Stimulated activated CD4-positive, alpha-beta T cell treated with anti-CD3 and anti-CD28 coated beads, Interleukin-12 subunit alpha, Interleukin-12 subunit beta, amount 100 ng/mL, for 48 hours (primary cell): ENCODE data around the gene DYNC2I2.

Source experiments
- DNase-seq, 3 donors: peaks; one replicate each; pipeline ENCODE4 v3.0.0-alpha.2; 2020; ENCODE audit warnings: low read depth in 2 of 3, low spot score in 1 of 3

DYNC2I2 gene

DNA sequence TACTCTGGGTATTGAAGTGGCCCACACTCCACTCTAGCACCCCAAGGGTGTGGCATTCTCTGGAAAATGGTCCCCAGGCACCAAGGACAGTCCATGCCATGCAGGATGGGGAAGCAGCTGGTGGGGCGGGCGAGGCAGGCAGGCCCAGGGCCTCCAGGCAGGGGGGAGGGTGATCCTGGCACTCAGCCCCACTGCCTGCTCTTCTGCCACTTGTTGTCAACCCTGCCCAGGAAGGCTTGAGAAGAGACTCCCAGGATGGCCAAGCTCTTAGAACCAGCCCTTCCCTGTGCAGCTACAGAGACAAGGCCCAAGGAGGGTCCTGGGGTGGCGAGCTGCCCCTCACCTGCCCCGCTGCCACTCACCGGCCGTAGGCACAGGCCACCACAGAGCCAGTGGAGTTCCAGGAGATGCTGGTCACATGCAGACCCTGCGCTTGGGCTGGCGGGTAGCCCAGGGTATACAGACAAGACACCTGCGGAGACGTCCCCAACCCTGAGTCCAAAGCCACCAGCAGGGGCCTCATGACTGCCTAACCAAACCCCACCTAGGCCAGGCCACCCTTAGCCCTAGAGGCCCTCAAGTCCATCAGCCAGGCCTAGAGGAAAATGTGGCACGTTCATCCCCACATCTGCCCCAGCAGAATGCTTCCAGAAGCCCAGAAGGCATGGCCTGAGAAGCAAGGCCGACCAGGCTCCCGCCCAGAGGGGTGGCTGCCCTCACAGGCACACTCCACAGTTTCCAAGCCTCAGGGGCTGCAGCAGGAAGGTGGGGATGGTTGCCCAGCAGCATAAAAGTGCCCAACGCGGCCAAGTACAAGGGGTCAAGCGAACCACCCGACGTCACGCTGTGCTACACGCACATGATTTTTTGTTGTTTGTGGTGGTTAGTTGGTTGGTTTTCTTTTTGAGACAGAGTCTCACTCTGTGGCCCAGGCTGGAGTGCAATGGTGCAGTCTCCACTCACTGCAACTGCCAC lies 19.8 kb downstream of the DYNC2I2 start:
- no peak for DNase-seq

DNA sequence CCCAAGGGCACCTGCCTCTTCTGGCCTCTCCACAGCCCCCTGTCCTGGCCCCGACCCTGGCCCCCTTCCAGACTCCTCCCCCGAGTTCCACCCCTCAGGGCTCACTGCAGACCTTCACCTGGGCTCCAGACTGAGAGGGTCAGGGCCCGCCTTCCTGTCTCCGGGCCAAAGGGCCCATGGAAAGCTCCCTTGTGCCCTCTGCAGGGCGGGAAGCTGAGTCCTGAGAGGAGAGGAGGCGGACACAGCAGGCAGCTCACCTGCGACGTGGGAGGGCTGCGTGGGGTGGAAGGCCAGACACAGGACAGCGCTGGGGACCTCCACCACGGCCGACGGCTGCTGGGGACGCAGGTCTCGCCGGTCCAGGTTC lies 20.6 kb downstream of the DYNC2I2 start:
- no peak for DNase-seq

DNA sequence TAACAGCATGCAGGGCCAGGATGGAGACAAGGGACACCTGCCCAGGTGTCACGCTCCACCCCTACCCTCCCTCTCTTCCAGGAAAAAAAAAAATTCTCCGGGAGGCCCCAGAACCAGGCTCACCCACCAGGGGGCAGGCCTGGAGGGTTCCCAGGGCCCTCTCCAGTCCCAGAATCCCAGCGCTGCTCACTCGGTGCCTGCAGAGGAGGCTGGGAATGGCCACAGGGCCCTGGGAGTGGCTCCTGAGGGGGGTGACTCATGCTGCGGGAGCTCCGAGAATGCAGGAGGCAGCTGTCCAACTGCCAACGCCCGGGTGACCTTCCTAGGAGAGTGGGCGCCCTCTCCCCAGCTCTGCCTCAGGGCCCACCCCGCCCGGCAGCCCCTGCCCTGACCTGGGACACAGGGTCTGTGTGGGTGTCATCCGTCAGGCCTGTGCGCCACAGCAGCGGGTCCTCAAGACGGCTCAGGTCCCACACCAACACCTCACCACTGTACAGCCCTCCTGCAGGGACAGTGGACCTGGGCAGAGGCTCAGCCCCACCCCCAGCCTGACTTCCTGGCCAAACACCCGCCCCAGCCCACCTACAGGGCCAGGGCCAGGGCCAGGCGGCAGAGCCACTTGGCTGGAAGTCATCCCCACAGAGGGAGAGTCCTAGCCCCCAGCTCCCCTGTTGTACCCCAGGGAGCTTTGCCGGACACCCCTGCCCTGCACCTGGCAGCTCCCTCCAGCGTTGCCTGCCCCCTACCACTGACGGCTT lies 21.2 kb downstream of the DYNC2I2 start:
- DNase-seq, result no peak

DNA sequence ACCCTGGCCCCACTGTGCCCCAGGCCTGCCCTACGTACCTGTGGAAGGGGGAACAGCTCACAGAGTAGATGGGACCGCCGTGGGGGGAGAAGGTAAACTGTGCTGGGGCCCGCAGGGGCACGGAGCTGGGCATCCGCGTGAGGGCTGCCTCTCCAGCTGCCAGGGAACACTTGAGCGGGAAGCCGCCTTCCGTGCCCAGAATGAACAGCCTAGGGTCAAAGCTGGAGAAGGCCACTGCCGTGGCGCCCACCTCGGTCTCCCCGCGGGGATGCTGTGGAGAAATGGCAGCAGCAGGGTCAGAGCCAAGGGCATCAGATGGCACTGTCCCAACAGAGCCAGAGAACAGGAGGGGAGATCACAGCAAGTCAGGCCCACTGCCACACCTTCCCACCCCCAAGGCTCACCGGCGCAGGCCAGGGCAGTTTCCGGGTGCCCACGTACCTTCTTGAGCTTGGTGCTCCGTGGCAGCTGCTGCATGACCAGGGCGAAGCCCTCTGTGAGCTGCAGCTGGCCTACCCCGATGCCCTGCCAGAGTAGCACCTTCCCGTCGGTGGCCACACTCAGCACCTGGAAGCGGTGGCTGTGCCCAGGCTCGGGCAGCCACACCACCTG lies 21.9 kb downstream of the DYNC2I2 start:
- DNase-seq, result no peak

DNA sequence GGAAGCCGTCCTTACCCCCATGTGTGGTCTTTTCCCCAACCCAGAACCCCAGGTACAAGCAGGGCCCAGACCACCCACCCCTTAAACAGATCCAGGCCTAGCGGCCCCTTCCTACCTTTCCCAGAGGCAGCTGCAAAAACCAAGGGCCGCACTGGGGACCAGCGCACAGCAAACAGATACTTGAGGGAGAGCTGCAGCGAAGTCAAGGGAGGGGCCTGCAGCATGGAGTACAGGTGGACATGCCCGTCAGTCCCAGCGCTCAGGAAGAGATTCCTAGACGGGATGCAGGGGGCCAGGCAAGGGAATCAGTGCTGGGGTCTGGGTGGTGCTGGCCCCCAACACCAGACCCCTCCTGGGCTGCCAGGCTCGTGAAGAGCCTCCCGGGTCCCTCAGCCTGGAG lies 22.5 kb downstream of the DYNC2I2 start:
- no peak for DNase-seq

DNA sequence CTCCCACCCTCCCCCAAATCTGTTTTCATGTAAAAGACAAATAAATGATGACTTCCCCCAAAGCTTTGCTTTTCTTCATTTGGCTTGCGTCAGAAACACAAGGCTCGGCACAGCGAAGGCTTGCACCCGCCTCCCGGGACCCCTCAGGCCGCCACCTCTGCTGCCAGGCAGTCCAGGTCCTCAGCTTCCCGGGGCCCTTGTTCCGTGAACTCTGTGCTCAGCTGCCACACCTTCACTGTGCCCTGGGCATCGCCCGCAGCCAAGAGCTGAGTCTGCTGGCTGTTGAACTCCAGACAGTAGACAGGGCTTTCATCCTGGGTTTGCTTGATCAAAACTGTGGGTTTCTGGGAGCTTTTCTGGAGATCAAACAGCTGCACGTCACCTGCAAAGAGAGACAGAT lies 23.0 kb downstream of the DYNC2I2 start:
- no peak for DNase-seq

DNA sequence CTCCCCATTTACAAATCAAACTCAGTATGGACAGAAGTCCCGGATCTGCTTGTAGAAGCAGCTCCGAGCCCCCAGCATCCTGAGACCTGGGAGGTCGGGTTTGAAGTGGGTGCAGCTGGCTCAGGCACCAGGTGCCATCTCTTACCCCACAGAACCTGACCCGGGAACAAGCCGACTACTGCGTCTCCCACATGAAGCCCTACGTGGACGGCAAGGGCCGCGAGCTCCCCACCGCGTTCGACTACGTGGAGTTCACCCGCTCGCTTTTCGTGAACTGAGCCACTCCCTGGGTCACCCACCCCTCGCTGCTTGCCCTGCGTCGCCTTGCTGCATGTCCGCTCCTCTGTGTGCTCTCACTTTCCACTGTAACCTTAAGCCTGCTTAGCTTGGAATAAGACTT lies 23.6 kb downstream of the DYNC2I2 start:
- DNase-seq, result no peak

DNA sequence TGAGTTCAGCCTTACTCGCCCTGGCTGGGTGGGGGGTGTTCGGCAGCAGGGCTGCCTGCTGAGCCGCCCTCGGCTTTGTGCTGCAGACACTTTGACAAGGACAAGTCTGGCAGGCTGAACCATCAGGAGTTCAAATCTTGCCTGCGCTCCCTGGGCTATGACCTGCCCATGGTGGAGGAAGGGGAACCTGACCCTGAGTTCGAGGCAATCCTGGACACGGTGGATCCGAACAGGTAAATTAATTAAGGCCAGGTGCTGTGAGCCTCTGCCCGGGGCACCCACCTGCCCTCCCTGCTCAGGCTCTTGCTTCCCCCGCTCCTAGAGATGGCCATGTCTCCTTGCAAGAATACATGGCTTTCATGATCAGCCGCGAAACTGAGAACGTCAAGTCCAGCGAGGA lies 24.2 kb downstream of the DYNC2I2 start:
- no peak for DNase-seq

DNA sequence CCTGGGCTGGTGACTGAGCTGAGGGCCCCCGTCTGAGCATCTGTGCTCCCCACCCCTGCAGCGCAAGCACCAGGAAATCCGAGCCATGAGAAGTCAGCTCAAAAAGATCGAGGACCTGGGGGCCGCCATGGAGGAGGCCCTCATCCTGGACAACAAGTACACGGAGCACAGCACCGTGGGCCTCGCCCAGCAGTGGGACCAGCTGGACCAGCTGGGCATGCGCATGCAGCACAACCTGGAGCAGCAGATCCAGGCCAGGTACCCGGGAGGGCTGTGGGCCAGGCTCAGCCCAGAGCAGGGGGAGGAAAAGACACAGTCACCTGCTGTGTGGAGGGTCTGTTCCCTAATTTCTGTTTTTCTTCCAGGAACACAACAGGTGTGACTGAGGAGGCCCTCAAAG lies 24.6 kb downstream of the DYNC2I2 start:
- no peak for DNase-seq

DNA sequence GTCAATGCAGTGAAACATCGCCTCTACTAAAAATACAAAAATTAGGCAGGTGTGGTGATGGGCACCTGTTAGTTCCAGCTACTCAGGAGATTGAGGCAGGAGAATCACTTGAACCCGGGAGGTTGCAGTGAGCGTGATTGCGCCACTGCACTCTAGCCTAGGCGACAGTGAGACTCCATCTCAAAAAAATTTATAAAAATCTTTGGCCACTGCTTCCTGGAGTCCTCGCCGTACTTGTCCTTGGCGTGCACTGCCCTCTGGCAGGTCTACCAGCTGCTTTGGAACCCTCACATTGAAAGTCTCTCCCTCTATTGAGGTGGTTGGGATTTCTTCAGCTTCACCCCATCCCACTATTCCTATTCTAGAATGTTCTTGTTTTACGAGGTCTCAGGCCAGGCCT lies 25.0 kb downstream of the DYNC2I2 start:
- no peak for DNase-seq

DNA sequence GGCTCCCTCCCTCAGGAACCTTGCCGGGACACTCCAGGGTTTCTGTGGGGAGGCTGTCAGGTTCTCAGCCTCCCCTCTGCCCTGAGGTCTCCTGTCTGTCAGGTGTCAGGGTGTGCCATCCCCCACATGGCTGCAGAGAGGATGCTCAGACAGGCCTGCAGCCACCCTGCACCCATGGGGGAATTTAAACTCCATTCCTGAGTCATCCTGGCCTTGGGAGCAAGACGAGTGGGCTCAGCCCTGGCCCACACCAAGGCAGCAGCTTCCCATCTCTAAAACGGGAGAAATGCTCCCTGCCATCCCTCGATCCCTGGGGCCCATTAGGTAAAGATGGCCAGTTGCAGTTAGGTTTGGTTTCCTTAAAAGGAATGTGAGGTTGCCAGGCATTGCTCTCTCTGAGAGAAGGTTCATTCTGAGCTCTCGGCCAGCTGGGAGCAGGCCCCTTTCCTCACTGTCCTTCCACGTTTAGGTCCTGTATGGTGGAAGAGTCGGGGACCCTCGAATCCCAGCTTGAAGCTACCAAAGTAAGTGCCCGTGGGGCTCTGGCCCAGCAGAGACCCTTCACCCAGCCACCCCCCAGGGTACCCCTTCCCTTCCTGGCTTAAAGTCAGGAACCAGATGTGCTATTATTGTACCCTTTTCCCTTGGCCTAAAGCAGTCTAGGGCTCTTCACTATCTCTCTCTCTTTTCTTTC lies 26.6 kb downstream of the DYNC2I2 start:
- no peak for DNase-seq

DNA sequence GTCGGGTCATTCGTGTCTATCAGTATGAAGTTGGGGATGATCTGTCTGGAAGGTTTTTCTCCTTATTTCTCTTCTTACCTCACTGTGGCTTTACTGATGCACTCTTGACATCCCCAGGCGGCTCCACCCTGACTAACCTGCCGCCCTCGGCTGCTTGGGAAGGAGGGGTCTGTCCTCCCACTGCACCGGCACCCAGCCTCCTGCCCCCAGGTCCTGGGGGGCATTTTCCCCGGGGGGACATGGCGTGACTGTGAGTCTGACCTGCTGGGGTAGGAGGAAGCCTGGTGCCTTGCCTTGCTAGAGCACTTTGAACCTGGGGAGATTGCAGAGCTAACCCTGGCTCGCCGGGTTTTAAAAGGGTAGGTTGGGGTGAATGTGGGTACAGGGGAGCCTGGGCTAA lies 27.5 kb downstream of the DYNC2I2 start:
- DNase-seq, result no peak

DNA sequence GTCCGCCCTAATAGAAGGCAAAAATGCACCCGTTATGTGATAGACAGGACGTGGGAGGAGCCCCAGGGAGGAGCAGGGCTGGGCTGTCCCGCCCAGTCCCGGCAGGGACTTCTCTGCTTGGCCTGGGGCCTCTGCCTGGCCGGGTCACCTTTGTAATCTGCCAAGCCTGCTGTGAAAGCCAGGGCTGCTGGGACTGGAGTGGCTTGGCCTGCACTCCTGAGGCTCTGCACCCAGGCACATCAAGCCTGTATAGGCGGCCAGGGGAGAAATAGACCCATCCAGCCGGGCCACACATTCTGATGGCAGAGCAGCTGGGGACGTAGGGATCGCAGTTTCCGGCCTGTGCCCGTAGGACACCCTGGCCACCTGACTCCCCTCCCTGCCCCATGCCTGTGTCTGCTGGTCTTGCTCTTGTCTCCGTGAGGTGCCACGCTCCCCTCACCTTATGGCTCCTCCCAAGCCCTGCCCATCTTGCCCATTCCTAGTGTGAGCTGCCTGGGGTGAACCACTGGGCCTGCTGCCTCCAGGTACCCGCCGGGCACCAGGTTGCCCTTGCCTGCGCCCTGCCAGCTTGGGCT lies 28.1 kb downstream of the DYNC2I2 start:
- DNase-seq, result no peak

DNA sequence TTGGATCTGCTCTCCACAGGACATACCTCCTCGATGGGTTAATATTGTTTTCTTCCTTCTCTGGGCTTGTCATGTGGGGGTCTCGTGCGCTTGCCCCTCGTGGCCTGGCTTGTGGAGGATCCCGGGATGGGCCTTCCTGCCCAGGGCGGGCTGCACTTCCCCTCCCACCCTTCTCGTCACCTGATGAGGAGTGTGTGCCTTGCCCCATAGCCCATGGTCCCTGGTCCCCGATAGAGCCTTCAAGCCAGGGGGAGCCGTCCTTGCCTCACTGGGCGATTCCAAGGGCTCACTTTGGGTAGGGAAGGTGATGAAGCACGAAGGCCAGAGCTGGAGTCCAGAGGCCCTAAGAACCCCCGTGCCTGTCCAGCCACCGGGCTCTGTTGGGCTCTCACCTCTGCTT lies 28.7 kb downstream of the DYNC2I2 start:
- DNase-seq, result no peak

DNA sequence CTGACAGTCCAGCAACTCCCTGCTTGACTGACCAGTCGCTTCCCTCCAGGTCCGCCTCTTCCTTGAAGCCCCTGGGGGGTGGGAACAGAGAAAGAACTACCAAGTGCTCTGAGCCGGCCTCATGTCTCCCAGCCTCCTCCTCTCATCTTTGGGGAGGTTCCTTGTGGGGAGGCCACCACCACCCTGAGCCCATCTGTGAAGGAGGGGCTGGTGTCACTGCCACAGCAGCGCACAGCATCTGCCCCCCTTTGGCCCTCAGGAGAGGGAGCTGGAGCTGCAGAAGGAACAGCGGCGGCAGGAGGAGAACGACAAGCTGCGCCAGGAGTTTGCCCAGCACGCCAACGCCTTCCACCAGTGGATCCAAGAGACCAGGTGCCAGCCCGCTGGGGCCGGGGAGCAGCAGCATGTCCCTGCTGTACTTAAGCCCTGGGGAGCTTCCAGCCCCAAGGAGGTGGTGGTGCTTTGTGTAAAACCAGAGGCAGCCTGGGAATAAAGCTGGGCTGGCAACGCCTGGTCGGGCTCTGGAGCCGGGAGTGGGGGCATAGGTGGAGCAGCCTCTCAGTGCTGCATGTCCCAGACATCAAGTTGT lies 29.4 kb downstream of the DYNC2I2 start:
- DNase-seq, result no peak

DNA sequence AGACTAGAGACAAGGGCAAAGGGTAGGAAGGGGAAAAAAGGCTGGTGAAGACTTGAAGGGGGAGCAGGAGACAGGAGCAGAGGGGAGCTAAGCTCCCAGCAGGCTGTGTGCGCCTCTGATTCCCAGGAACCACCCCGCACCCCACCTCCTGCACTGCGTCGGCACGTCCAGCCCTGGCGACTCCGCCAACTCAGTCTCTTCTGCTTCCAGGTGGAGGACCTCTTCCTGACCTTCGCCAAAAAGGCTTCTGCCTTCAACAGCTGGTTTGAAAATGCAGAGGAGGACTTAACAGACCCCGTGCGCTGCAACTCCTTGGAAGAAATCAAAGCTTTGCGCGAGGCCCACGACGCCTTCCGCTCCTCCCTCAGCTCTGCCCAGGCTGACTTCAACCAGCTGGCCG lies 30.5 kb downstream of the DYNC2I2 start:
- no peak for DNase-seq

DNA sequence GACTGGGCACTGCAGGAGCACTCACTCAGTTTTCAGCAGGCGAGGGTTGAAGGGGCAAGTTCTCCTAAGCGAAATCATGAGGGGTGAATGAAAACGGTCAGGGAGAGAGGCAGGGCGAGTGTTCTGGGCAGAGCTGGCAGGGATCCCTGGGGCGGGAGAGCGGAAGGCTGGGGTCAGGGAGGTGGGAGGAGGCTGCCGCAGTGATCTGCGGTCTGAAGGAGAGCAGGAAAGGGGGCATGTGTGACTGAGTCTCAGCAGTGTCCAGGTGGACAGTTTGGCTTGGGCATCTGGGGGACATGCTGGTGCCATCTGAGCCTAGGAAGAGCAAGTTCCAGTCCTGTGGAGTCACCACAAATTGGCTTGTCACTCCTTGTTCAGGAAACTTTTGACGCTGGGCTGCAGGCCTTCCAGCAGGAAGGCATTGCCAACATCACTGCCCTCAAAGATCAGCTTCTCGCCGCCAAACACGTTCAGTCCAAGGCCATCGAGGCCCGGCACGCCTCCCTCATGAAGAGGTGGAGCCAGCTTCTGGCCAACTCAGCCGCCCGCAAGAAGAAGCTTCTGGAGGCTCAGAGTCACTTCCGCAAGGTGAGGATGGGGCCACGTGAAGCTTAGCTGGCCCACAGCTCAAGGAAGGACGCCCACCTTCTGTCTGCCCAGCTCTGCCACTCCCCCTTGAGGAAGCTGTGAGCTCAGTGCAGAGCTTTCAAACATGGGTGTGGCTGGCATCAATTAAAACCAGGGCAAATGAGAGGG lies 31.1 kb downstream of the DYNC2I2 start:
- DNase-seq, result no peak

DNA sequence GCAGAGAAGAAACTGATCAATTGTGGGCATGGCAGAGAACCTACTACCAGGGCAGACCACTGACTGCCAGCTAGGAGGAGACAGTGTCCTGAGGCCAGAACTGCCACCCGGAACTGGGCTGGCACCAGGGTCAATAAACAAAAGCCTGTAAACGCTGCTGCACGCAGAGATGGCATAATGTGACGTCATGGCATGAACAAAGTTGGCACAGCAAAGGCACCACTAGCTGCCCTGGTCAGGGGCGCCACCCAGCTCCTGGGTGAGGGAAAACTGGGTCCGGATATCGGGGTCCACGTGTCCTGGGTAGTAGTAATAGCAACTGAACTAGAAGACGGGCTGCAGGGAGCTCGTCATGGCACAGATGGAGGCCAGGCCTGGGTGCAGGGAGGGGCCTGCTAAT lies 32.1 kb downstream of the DYNC2I2 start:
- DNase-seq, result no peak

DNA sequence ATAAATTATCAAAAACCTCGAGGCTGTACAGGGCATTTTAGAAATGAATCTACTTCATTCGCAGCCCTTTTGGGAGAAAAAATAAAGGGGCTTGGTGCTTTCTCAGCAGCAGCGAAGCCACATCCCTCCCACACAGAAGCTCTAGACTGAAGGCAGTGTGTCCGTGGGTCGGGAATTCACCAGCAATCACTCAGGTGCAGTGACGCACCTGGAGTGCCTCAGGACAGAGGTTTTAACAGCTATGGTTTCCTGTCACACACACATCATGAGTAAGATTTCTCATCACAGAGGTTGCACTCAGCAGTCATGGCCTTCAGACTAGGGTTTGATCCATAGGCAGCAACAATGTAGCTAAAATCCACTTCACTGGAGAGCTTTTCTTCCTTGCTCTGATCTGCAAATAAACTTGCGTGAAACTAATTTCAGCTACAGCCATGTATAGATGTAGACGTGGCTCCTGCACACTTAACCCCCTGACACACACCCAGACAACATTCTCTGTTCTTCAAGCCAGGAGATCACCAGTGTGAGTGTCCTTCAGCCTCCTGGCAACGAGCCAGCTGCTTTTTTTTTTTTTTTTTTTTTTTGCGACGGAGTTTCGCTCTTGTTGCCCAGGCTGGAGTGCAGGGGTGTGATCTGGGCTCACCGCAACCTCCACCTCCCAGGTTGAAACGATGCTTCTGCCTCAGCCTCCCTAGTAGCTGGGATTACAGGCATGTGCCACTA lies 34.8 kb downstream of the DYNC2I2 start:
- no peak for DNase-seq
